ENCODE results near the gene FRK. TPM values are rescaled to one million over a fixed set of nuclear protein-coding genes. Genes with fewer than 3 reads are reported as not detected.
A peak's percentile ranks its signal among the peaks of the same experiment; 100 is the strongest.

FRK gene
- total RNA-seq, 2 donors from 2014 or later, result 16.0 to 20.0 TPM

DNA sequence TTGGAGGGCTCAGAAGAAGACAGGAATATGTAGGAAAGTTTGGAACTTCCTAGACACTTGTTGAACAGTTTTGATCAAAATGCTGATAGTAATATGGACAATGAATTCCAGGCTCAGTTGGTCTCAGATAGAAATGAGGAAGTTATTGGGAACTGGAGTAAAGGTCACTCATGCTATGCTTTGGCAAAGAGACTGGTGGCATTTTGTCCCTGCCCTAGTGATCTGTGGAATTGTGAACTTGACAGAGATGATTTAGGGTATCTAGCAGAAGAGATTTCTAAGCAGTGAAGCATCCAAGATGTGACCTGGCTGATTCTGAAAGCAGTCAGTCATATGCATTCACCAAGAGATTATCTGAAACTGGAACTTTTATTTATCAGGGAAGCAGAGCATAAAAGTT is 45.1 kb downstream of the FRK start:
- TF ChIP-seq, protein P1, sequence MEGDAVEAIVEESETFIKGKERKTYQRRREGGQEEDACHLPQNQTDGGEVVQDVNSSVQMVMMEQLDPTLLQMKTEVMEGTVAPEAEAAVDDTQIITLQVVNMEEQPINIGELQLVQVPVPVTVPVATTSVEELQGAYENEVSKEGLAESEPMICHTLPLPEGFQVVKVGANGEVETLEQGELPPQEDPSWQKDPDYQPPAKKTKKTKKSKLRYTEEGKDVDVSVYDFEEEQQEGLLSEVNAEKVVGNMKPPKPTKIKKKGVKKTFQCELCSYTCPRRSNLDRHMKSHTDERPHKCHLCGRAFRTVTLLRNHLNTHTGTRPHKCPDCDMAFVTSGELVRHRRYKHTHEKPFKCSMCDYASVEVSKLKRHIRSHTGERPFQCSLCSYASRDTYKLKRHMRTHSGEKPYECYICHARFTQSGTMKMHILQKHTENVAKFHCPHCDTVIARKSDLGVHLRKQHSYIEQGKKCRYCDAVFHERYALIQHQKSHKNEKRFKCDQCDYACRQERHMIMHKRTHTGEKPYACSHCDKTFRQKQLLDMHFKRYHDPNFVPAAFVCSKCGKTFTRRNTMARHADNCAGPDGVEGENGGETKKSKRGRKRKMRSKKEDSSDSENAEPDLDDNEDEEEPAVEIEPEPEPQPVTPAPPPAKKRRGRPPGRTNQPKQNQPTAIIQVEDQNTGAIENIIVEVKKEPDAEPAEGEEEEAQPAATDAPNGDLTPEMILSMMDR (IDR thresholded peaks at IDR 0.05), result no peak
- no peak for ATAC-seq (ENCODE audit: insufficient number of reproducible peaks, low FRiP score, low read depth)
- DNase-seq (ENCODE audit: low spot score), result no peak
- H3K27me3 ChIP-seq (replicated peaks; ENCODE audit: insufficient read depth), result no peaks in the 10 kb centered on the region
- peak overlapping the region; percentile 42 to 67 for H3K27ac ChIP-seq
- H3K9me3 ChIP-seq, result no peaks in the 10 kb centered on the region
- no peak overlapping the region for H3K4me3 ChIP-seq
- no peaks in the 10 kb centered on the region for H3K36me3 ChIP-seq
- H3K4me1 ChIP-seq (ENCODE audit: control insufficient read depth in 1 of 2, low read depth in 2 of 2), result peaks cover 37 to 89% of the 10 kb centered on the region in 2 donors

DNA sequence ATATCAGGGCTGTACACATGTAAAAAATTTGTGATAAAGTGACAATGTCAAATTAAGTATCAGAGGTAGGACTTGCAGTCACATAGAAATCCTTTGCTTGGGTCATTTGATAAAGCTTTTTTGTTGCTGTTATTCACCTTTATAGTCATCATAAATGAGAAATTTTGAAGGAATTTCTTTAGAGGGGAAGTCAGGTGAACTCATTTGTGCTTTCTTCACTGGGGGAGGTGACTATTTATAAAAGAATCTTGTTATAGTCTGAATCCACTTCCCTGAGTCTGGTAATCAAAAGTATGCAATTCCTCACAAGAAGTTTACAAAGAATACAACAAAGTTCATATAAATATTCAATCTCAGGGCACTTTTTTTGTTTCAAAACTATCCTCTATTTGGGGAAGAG is 47.7 kb downstream of the FRK start:
- no peaks in the 10 kb centered on the region for H3K36me3 ChIP-seq
- H3K27me3 ChIP-seq (replicated peaks; ENCODE audit: insufficient read depth), result no peaks in the 10 kb centered on the region
- no peak for DNase-seq (ENCODE audit: low spot score)
- no peak for ATAC-seq (ENCODE audit: insufficient number of reproducible peaks, low FRiP score, low read depth)
- H3K4me1 ChIP-seq (ENCODE audit: control insufficient read depth in 1 of 2, low read depth in 2 of 2), result peaks cover 34 to 91% of the 10 kb centered on the region in 2 donors
- no peaks in the 10 kb centered on the region for H3K9me3 ChIP-seq
- H3K27ac ChIP-seq, result peak overlapping the region in 1 of 2 donors; percentile 9
- H3K4me3 ChIP-seq, result no peak overlapping the region
- TF ChIP-seq, protein P1 (IDR thresholded peaks at IDR 0.05), result no peak

DNA sequence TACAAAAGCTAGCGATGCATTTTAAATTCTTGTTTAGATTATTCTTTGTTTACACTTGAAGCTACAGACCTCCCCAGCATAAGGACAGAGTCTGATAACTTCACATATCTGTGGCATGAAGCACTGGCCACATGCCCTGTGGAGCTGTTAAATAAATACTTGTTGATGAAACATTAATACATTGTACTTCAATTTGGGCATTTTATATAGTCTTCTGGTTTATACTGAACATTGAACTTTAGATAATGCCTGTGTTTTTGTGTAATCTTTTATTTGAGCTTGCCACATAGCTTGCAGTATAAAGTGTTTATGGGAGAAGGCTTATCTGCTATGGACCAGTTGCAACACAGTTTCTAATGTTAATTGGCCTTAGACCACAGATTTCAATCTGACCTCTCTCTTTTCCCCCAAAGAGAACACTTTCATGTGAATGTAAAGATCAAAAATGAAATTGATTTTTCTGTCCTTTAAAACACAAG is 48.2 kb downstream of the FRK start:
- Histone ChIP-seq H3K27ac (peak overlapping the region in 1 of 2 donors; percentile 9), H3K27me3 (replicated peaks; ENCODE audit: insufficient read depth) (no peaks in the 10 kb centered on the region), H3K36me3 (no peaks in the 10 kb centered on the region), H3K9me3 (no peaks in the 10 kb centered on the region), H3K4me3 (no peak overlapping the region), H3K4me1 (ENCODE audit: control insufficient read depth in 1 of 2, low read depth in 2 of 2) (peaks cover 31 to 88% of the 10 kb centered on the region in 2 donors)
- ATAC-seq (ENCODE audit: insufficient number of reproducible peaks, low FRiP score, low read depth) (no peak), DNase-seq (ENCODE audit: low spot score) (no peak)
- TF ChIP-seq, protein P1 (IDR thresholded peaks at IDR 0.05), result no peak

DNA sequence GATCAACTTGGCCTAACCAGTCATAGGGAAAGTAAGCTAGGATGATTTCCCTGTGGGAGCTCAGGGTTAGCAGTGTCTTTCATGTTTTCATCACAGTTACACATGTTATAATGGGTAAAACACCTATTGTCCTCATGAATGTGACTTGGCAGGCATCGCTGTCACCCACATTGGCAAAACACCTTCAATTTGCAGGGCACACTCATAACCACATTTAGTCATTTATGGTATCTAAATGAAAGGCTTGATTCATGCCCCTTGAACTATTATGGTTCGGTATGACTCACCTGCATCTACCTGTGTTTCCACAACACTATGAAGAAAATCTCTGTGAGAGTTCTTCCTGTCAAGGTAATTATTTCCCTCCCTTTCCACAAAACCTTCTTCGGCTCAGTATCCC is 49.2 kb downstream of the FRK start:
- DNase-seq (ENCODE audit: low spot score) (no peak), ATAC-seq (ENCODE audit: insufficient number of reproducible peaks, low FRiP score, low read depth) (no peak)
- Histone ChIP-seq H3K27me3 (replicated peaks; ENCODE audit: insufficient read depth) (no peaks in the 10 kb centered on the region), H3K4me3 (no peak overlapping the region), H3K36me3 (no peaks in the 10 kb centered on the region), H3K4me1 (ENCODE audit: control insufficient read depth in 1 of 2, low read depth in 2 of 2) (peaks cover 28 to 83% of the 10 kb centered on the region in 2 donors), H3K9me3 (no peaks in the 10 kb centered on the region), H3K27ac (no peak overlapping the region)
- TF ChIP-seq, protein P1 (IDR thresholded peaks at IDR 0.05), result no peak

DNA sequence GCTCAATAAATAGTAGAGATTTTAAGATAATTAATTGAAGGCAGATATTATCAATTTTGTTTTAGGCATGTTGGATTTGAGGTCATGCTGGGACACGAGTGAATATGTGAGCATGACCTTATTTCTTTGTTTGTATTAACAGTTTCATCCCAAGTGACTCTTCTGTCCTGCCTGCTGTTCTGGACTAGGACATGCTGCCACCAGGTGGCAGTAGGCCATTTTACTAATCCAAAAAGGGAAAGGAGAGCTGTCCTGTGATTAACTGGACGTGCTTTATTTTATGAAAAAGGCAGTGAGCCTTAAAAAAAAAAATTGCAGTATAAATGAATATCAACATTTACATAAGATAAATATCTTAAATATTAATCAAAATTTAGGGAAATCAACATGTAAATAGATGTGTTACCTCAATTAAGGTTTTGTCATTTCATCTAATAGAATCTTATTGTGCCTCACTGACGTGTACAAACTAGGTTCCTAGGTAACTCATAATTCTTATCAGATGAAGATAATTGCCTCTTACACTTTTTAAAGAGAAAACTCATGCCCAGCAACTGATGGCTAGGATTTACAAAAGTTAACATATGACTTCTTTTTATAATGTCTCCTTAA is 49.8 kb downstream of the FRK start:
- no peaks in the 10 kb centered on the region for H3K36me3 ChIP-seq
- TF ChIP-seq, protein P1 (IDR thresholded peaks at IDR 0.05), result peak; percentile 81
- ATAC-seq (ENCODE audit: insufficient number of reproducible peaks, low FRiP score, low read depth) (no peak), DNase-seq (ENCODE audit: low spot score) (peak; percentile 53)
- H3K27ac ChIP-seq, result no peak overlapping the region
- H3K4me3 ChIP-seq, result peak overlapping the region; percentile 6
- H3K27me3 ChIP-seq (replicated peaks; ENCODE audit: insufficient read depth), result no peaks in the 10 kb centered on the region
- H3K9me3 ChIP-seq, result no peaks in the 10 kb centered on the region
- H3K4me1 ChIP-seq (ENCODE audit: control insufficient read depth in 1 of 2, low read depth in 2 of 2), result peaks cover 22 to 77% of the 10 kb centered on the region in 2 donors
